GM12878 (cell line): ENCODE results near the gene NBEAL1. TPM values are rescaled to one million over a fixed set of nuclear protein-coding genes. Genes with fewer than 3 reads are reported as not detected.
"Not testable (repeated sequence)": the region's sequence is repeated elsewhere in the genome, so short reads cannot be mapped to it uniquely, and the experiment has no call there.

Experiments
- ATAC-seq: fragments of 200-7000 bp; cut with Tn5 transposase; 3 replicates; pipeline ENCODE4 v1.9.1; 2020; ENCODE audit warnings: mild to moderate bottlenecking, moderate library complexity
- BruUV-seq: library from RNA; stranded (reverse); fragments of 400-500 nt; replicated peaks from 2 replicates; lab custom pipeline; 2021; lab: Mats Ljungman, UMichigan
- CTCF ChIA-PET: fragments of 300-600 bp; sonication (Branson Sonifier 250); formaldehyde crosslinking; extraction: SDS; loops from one replicate; lab custom pipeline; 2021; ENCODE audit warnings: inconsistent platforms; lab: Yijun Ruan, JAX
- POLR2A ChIA-PET: fragments of 350-600 bp; formaldehyde crosslinking; extraction: SDS; loops from one replicate; lab custom pipeline; 2021; ENCODE audit warnings: inconsistent platforms; lab: Charles Lee
- RAD21 ChIA-PET: fragments of 300-600 bp; sonication (Branson Sonifier 250); formaldehyde crosslinking; loops from one replicate; lab custom pipeline; 2023; ENCODE audit warnings: antibody characterized with exemption; ENCODE audit not compliant: unreplicated experiment; lab: Charles Lee
- SMC1A ChIA-PET: fragments of 300-600 bp; sonication (Branson Sonifier 250); formaldehyde crosslinking; loops from one replicate; lab custom pipeline; 2023; ENCODE audit not compliant: unreplicated experiment, uncharacterized antibody; lab: Charles Lee
- DNase-seq: peaks from one replicate; pipeline ENCODE4 v3.0.0-alpha.2; 2011; ENCODE audit warnings: low read depth, low spot score
- FAIRE-seq: peaks from 3 replicates; lab custom pipeline; 2011; peaks lifted over from hg19 to GRCh38; lab: Jason Lieb, UNC
- H2AFZ ChIP-seq: 2 replicates; pipeline ENCODE4 v1.6.0; 2011; ENCODE audit warnings: low read depth, low read length, control low read depth; ENCODE audit not compliant: control insufficient read depth
- H3K27ac ChIP-seq: 2 replicates; pipeline ENCODE4 v1.5.1; 2011; ENCODE audit warnings: control low read depth; ENCODE audit not compliant: control insufficient read depth, insufficient read depth
- H3K27me3 ChIP-seq, 2 experiments: replicated peaks in 1 of 2; 2 replicates each; pipeline versions ENCODE4 v1.6.0 to v1.6.1; 2011; ENCODE audit warnings: low read length in 1 of 2; ENCODE audit not compliant: control insufficient read depth in 2 of 2, insufficient read depth in 2 of 2
- H3K36me3 ChIP-seq, 2 experiments: 2 replicates each; pipeline ENCODE4 v1.5.1; 2011; ENCODE audit warnings: low read length in 1 of 2; ENCODE audit not compliant: control insufficient read depth in 2 of 2, insufficient read depth in 2 of 2
- H3K4me1 ChIP-seq: 2 replicates; pipeline ENCODE4 v1.6.1; 2011; ENCODE audit warnings: mild to moderate bottlenecking, low read length, moderate library complexity, mixed read lengths; ENCODE audit not compliant: control insufficient read depth, insufficient read depth
- H3K4me2 ChIP-seq: 2 replicates; pipeline ENCODE4 v1.6.0; 2011; ENCODE audit warnings: control low read depth; ENCODE audit not compliant: control insufficient read depth, insufficient read depth
- H3K4me3 ChIP-seq: fragments of 200-600 bp; sonication (generic); 2 replicates; pipeline ENCODE4 v1.5.1; 2016
- H3K79me2 ChIP-seq: 2 replicates; pipeline ENCODE4 v1.6.0; 2011; ENCODE audit warnings: low read length; ENCODE audit not compliant: control insufficient read depth, insufficient read depth
- H3K9ac ChIP-seq: 2 replicates; pipeline ENCODE4 v1.8.0; 2011; ENCODE audit warnings: low read length, control low read depth, mixed read lengths; ENCODE audit not compliant: control insufficient read depth, insufficient read depth
- H3K9me3 ChIP-seq: replicated peaks from 3 replicates; pipeline ENCODE4 v1.5.1; 2011; ENCODE audit warnings: mild to moderate bottlenecking, low read length; ENCODE audit not compliant: control insufficient read depth, insufficient read depth
- H4K20me1 ChIP-seq: 2 replicates; pipeline ENCODE4 v1.6.0; 2011; ENCODE audit not compliant: control insufficient read depth, insufficient read depth
- BACH1 ChIP-seq: fragments of 450-650 bp; IDR thresholded peaks from 2 replicates; pipeline ENCODE4 v1.6.1; 2017; ENCODE audit warnings: mild to moderate bottlenecking, borderline replicate concordance
- BCLAF1 ChIP-seq: fragments of 450-650 bp; IDR thresholded peaks from 2 replicates; pipeline ENCODE4 v1.6.1; 2017; ENCODE audit warnings: antibody characterized with exemption, mild to moderate bottlenecking, moderate library complexity
- HCFC1 ChIP-seq: fragments of 150-350 bp; IDR thresholded peaks from 2 replicates; pipeline ENCODE4 v1.6.1; 2014; ENCODE audit warnings: low read length
- JUNB ChIP-seq: IDR thresholded peaks from 2 replicates; pipeline ENCODE4 v1.6.1; 2016; ENCODE audit warnings: antibody characterized with exemption, mild to moderate bottlenecking
- MEF2B ChIP-seq: fragments of 450-650 bp; IDR thresholded peaks from 2 replicates; pipeline ENCODE4 v1.6.1; 2018; ENCODE audit warnings: mild to moderate bottlenecking, moderate library complexity; ENCODE audit not compliant: partially characterized antibody, poor library complexity, severe bottlenecking
- RAD21 ChIP-seq: IDR thresholded peaks from 2 replicates; pipeline ENCODE4 v1.6.1; 2011; ENCODE audit warnings: mild to moderate bottlenecking, low read depth, low read length, moderate library complexity; ENCODE audit not compliant: insufficient read depth
- SMC3 ChIP-seq: IDR thresholded peaks from 2 replicates; pipeline ENCODE4 v1.6.1; 2011; ENCODE audit warnings: low read length, improper control_type of control experiment, borderline replicate concordance
- ZBTB11 ChIP-seq: fragments of 450-650 bp; formaldehyde crosslinking; IDR thresholded peaks from 2 replicates; pipeline ENCODE4 v1.5.0; 2022; ENCODE audit warnings: mild to moderate bottlenecking, missing genetic modification characterization
- ZBTB4 ChIP-seq: fragments of 450-650 bp; formaldehyde crosslinking; IDR thresholded peaks from 2 replicates; pipeline ENCODE4 v1.4.0; 2022; ENCODE audit warnings: mild to moderate bottlenecking, moderate library complexity
- ZNF384 ChIP-seq: IDR thresholded peaks from 2 replicates; pipeline ENCODE4 v1.6.1; 2012; ENCODE audit warnings: low read depth, mild to moderate bottlenecking, low read length, improper control_type of control experiment, borderline replicate concordance
- WGBS: methylation state at CpG from one replicate; pipeline ENCODE4 v1.1.6; 2016; ENCODE audit warnings: low lambda C conversion rate; ENCODE audit not compliant: insufficient replicate concordance, insufficient coverage; ENCODE audit errors: missing lambda C conversion rate; 5-methylcytosine and 5-hydroxymethylcytosine counted together
- in situ Hi-C: fragments of 300-500 bp; cut with MboI; formaldehyde crosslinking; loops from 9 replicates; pipeline ENCODE4 v1.14.3; 2018; ENCODE audit warnings: mixed read lengths
- intact Hi-C: fragments of 100-400 bp; cut with micrococcal nuclease; formaldehyde crosslinking; loops from one replicate; pipeline ENCODE4 v1.14.2; 2022; ENCODE audit not compliant: unreplicated experiment
- polyA plus RNA-seq, 11 experiments: library from polyadenylated mRNA; depleted of rRNA in 4 of 11; unstranded in 6 of 11; stranded (reverse) in 5 of 11; fragments of >200 nt; fragmentation: Nextera tagmentation in 4 of 11; fragmentation: Illumina TruSeq in 1 of 11; extraction: Ambion mirVana in 4 of 11; extraction: Trizol in 1 of 11; gene quantifications; 1 replicate in 1 of 11; 2 replicates in 10 of 11; pipeline versions ENCODE4 v1.2.1 to v1.2.3, GENCODE V29; 2011 to 2016; ENCODE audit warnings: inconsistent platforms in 2 of 11, missing spikeins in 2 of 11, low read depth in 1 of 11
- total RNA-seq, 4 experiments: library from RNA; depleted of rRNA in 3 of 4; stranded (reverse); fragments of >200 nt in 3 of 4; fragmentation: Illumina TruSeq in 1 of 4; extraction: Trizol in 1 of 4; gene quantifications; 2 replicates each; pipeline versions ENCODE4 v1.2.1 to v1.2.3, GENCODE V29; 2013 to 2021

Gene NBEAL1
- total and polyA plus RNA-seq, 10 of the 15 experiments (the other 5 are each of a cell fraction or from before 2014, with no cell fraction given): 1.9 to 16.1 (median 7.2) TPM

- TF ChIP-seq ZBTB11 (CRISPR knock-in tag): no peak
- no peak for TF ChIP-seq JUNB
- peak; percentile 59 for TF ChIP-seq RAD21
- TF ChIP-seq ZNF384: no peak
- TF ChIP-seq BCLAF1: no peak
- no peak for TF ChIP-seq BACH1
- no peak for TF ChIP-seq MEF2B
- no peak for TF ChIP-seq HCFC1
- TF ChIP-seq ZBTB4 (CRISPR knock-in tag): no peak
- TF ChIP-seq SMC3: peak; percentile 58; the same call in 1 of the 2 replicates
Observed at GRCh38 chr2:203225423-203226039, 210.9 kb downstream of the NBEAL1 start (continued).

GRCh38 chr2:203229674-203230073 is 215.0 kb downstream of the NBEAL1 start:
- H3K9me3 ChIP-seq, H3K27me3 ChIP-seq, FAIRE-seq, DNase-seq, BruUV-seq, ATAC-seq, H3K79me2 ChIP-seq, H3K27ac ChIP-seq, H4K20me1 ChIP-seq, H3K9ac ChIP-seq, H3K4me3 ChIP-seq, H3K36me3 ChIP-seq, RAD21 ChIA-PET, H3K4me1 ChIP-seq, intact Hi-C loops, SMC1A ChIA-PET, H3K4me2 ChIP-seq, H2AFZ ChIP-seq: not testable (repeated sequence)
- ChIA-PET POLR2A (interaction anchor here (0.6 kb wide), 1 partner anchor 465 kb away, joined by 3 read pairs; no protein-coding TSS in a partner anchor), CTCF (interaction anchor here (0.6 kb wide), 1 partner anchor 224 kb away, joined by 3 read pairs; no protein-coding TSS in a partner anchor)
- 70% methylated on average over 2 of the region's 2 CpGs for WGBS
- in situ Hi-C loops: loop anchor here (25.0 kb wide), 1 partner anchor 583 kb away; no protein-coding TSS in a partner anchor
